Astrocyte (in vitro differentiated cells and primary cell): ENCODE measurements around the gene NFATC1.

Source experiments
- CTCF ChIP-seq: IDR thresholded peaks from 2 replicates; pipeline ENCODE4 v1.5.1; 2011; ENCODE audit warnings: low read depth, mild to moderate bottlenecking, inconsistent platforms, low read length, moderate library complexity; ENCODE audit not compliant: insufficient read depth
- EZH2 ChIP-seq: IDR thresholded peaks from 2 replicates; pipeline ENCODE4 v1.6.1; 2012; ENCODE audit warnings: mild to moderate bottlenecking, low read length, inconsistent platforms; ENCODE audit not compliant: insufficient read depth

GRCh38 chr18:79387615-79388014, 8.1 kb upstream of the NFATC1 start:
- TF ChIP-seq EZH2 (no peak), CTCF (no peak)
